ENCODE measurements around the gene HNRNPL.

- TF ChIP-seq EZH2 (IDR thresholded peaks at IDR 0.05; ENCODE audit: insufficient read depth, poor library complexity, severe bottlenecking) (no peak), EZH2phosphoT487 (IDR thresholded peaks at IDR 0.05; ENCODE audit: insufficient read depth, low read depth) (no peak)
These were observed 20.8 kb upstream of the HNRNPL start for GRCh38 chr19:38870612-38871011.
